GM12878 (cell line): ENCODE measurements around the gene UBA7.

ENCODE experiments used
- CHD4 ChIP-seq: fragments of 200-600 bp; sonication (generic); IDR thresholded peaks from 2 replicates; pipeline ENCODE4 v1.6.1; 2016; ENCODE audit warnings: mild to moderate bottlenecking
- CREB1 ChIP-seq: IDR thresholded peaks from 2 replicates; pipeline ENCODE4 v1.6.1; 2012; ENCODE audit warnings: low read depth, mild to moderate bottlenecking, inconsistent platforms
- ESRRA ChIP-seq: IDR thresholded peaks from 2 replicates; pipeline ENCODE4 v1.6.1; 2012; ENCODE audit warnings: mild to moderate bottlenecking, low read length, improper control_type of control experiment
- ETV6 ChIP-seq, 2 experiments: fragments of 450-650 bp in 1 of 2; IDR thresholded peaks in 1 of 2; conservative IDR thresholded peaks in 1 of 2; 2 replicates each; pipeline ENCODE4 v1.6.1; 2014; ENCODE audit warnings: antibody characterized with exemption in 1 of 2, borderline replicate concordance in 1 of 2, low read depth in 1 of 2, mild to moderate bottlenecking in 1 of 2, moderate library complexity in 1 of 2
- FOXM1 ChIP-seq: IDR thresholded peaks from 2 replicates; pipeline ENCODE4 v1.6.1; 2012; ENCODE audit warnings: low read depth, mild to moderate bottlenecking, inconsistent platforms, low read length, moderate library complexity
- POLR2A ChIP-seq: IDR thresholded peaks from 2 replicates; pipeline ENCODE4 v1.6.1; 2011; ENCODE audit warnings: low read depth, mild to moderate bottlenecking, low read length
- ZNF274 ChIP-seq: IDR thresholded peaks from one replicate; pipeline ENCODE4 v1.8.0; 2011; ENCODE audit not compliant: insufficient read length, insufficient read depth
- TF ChIP-seq, protein P1 (sequence below), 3 experiments: IDR thresholded peaks in 2 of 3; conservative IDR thresholded peaks in 1 of 3; 2 replicates each; pipeline ENCODE4 v1.5.1; 2011; ENCODE audit warnings: low read depth in 3 of 3, low read length in 3 of 3, mild to moderate bottlenecking in 3 of 3, control low read depth in 2 of 3, moderate library complexity in 2 of 3, inconsistent platforms in 1 of 3, mixed read lengths in 1 of 3; ENCODE audit not compliant: control insufficient read depth in 2 of 3, insufficient read depth in 1 of 3; ENCODE audit errors: extremely low read depth in 1 of 3
- TF ChIP-seq, protein P2 (sequence below): fragments of 450-650 bp; IDR thresholded peaks from 2 replicates; pipeline ENCODE4 v1.6.1; 2017; ENCODE audit warnings: mild to moderate bottlenecking

DNA sequence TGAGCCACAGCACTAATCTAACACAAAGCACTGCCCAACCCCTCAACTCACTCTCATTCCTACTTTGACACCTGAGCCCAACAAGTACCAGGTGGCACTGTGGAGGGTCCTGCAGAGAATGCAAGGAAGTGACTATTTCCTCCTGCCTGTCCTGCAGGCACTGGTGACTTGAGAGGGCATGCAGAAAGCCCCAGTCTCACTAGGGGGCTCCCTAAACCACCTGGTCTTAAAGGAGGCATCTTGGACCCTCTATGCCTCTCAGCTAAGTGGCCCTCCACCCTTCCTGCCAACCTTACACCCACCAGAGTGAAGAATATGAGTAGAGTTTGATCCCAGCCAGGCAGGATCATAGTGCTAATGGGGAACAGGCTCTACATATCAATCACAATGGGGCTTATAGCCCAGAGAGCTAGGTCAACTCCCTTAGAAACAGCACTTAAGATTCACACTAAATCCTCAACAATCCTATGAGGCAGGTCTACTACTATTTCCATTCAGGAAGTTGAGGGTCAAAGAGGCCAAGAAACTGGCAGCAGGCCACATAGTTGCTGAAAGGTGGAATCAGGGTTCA lies 27.5 kb upstream of the UBA7 start:
- TF ChIP-seq ZNF274, result no peak
- TF ChIP-seq, protein P1, sequence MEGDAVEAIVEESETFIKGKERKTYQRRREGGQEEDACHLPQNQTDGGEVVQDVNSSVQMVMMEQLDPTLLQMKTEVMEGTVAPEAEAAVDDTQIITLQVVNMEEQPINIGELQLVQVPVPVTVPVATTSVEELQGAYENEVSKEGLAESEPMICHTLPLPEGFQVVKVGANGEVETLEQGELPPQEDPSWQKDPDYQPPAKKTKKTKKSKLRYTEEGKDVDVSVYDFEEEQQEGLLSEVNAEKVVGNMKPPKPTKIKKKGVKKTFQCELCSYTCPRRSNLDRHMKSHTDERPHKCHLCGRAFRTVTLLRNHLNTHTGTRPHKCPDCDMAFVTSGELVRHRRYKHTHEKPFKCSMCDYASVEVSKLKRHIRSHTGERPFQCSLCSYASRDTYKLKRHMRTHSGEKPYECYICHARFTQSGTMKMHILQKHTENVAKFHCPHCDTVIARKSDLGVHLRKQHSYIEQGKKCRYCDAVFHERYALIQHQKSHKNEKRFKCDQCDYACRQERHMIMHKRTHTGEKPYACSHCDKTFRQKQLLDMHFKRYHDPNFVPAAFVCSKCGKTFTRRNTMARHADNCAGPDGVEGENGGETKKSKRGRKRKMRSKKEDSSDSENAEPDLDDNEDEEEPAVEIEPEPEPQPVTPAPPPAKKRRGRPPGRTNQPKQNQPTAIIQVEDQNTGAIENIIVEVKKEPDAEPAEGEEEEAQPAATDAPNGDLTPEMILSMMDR (IDR thresholded peaks at IDR 0.05 in 2 of 3, conservative IDR thresholded peaks at IDR 0.05 in 1 of 3; ENCODE audit: control insufficient read depth in 2 of 3, extremely low read depth in 1 of 3, insufficient read depth in 1 of 3, low read depth in 3 of 3, low read length in 3 of 3), result peak; percentile 56 to 63 (median 58)
- TF ChIP-seq, protein P2, sequence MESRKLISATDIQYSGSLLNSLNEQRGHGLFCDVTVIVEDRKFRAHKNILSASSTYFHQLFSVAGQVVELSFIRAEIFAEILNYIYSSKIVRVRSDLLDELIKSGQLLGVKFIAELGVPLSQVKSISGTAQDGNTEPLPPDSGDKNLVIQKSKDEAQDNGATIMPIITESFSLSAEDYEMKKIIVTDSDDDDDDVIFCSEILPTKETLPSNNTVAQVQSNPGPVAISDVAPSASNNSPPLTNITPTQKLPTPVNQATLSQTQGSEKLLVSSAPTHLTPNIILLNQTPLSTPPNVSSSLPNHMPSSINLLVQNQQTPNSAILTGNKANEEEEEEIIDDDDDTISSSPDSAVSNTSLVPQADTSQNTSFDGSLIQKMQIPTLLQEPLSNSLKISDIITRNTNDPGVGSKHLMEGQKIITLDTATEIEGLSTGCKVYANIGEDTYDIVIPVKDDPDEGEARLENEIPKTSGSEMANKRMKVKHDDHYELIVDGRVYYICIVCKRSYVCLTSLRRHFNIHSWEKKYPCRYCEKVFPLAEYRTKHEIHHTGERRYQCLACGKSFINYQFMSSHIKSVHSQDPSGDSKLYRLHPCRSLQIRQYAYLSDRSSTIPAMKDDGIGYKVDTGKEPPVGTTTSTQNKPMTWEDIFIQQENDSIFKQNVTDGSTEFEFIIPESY, result no peak
- no peak for TF ChIP-seq POLR2A
- no peak for TF ChIP-seq CREB1
- no peak for TF ChIP-seq FOXM1
- TF ChIP-seq ESRRA, result no peak
- TF ChIP-seq ETV6 (conservative IDR thresholded peaks at IDR 0.05 in 1 of 2, IDR thresholded peaks at IDR 0.05 in 1 of 2; ENCODE audit: borderline replicate concordance in 1 of 2, low read depth in 1 of 2), result no peak
- TF ChIP-seq CHD4, result no peak
